GM18502 (cell line): ENCODE results near the gene SYNE1.
"Not testable (repeated sequence)": the region's sequence is repeated elsewhere in the genome, so short reads cannot be mapped to it uniquely, and the experiment has no call there.

Source experiments
- ATAC-seq: cut with Tn5 transposase; IDR thresholded peaks from one replicate; pipeline ENCODE4 v1.9.1; 2021; ENCODE audit warnings: mild to moderate bottlenecking; ENCODE audit not compliant: unreplicated experiment, poor library complexity

Gene SYNE1

GRCh38 chr6:152334555-152334954 lies 302.6 kb downstream of the SYNE1 start:
- ATAC-seq, result no peak

DNA sequence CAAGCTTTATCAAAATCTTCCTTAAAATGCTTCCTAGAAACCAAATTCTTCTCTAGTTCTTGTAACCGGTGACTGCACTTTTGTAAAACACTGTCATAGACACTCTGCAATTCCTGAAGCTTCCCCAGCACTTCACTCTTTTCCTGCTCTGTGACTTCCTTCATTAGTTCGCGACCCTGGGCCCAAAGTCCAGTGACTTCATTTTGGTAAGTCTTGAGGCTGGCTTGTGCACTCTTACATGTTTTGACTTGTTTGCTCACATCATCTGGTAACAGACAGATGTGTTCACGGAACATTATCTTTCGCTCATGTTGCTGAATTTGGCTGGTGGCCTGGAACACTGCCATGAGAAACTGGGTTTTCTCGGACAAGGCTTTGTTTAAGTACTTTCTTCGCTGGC lies 306.2 kb downstream of the SYNE1 start:
- no peak for ATAC-seq

- no peak for ATAC-seq
These were observed 307.3 kb downstream of the SYNE1 start for GRCh38 chr6:152329638-152330448.

- ATAC-seq, result not testable (repeated sequence)
These were observed 309.0 kb downstream of the SYNE1 start for GRCh38 chr6:152328200-152328599.

DNA sequence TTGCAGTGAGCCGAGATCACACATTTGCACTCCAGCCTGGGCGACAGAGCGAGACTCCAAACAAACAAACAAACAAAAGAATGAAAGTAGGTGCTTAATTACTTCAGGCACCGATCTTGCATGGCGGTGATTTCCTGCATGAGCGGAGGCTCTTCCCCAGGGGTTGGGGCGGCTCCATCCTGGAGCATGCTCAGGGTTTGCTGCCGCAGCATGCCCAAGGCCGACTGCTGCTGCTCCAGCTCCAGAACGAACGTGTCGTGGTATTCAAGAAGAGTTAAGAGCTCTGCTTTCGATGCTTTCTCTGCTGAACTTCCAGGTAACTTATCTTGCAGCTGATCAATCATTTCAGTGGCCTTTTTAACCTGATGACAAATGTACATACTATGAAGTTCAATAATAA lies 313.8 kb downstream of the SYNE1 start:
- no peak for ATAC-seq

DNA sequence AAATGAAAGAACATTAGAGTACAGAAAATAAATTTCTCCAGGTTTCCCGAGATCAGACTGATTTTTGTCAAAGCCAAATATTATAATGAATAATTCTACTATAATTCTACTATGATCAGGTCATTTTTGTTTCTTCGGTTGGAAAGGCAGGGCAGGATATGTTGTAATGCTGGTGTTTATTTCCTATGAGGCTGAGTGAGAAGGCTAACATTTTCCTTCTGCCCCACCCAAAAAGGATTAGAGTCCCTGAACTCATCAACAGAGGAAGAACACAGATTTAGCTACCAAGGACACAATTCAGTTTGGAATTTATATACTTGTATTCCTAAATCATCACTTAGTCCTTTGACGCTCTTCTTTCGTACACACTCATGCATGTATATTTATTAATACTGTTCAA lies 318.9 kb downstream of the SYNE1 start:
- ATAC-seq, result no peak

- ATAC-seq, result no peak
These were observed 321.1 kb downstream of the SYNE1 start for GRCh38 chr6:152316024-152316423.

- ATAC-seq, result no peak
These were observed 322.7 kb downstream of the SYNE1 start for GRCh38 chr6:152314483-152314832.

GRCh38 chr6:152313542-152314482 lies 323.4 kb downstream of the SYNE1 start:
- no peak for ATAC-seq

DNA sequence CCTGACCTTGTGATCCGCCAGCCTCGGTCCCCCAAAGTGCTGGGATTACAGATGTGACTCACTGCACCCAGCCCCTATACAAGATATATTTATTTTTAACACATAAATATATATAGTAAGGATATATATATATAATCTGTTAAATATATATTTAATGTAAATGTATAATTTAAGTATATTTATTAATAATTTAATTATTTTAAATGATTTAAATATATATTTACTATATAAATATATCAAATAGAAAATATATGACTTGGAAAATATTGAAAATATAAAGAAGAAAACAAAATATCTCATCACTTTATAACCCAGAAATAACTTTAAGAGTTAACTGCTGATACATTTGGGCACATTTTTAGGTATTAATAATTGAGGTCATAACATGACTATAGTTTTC lies 324.7 kb downstream of the SYNE1 start:
- ATAC-seq, result no peak

GRCh38 chr6:152310371-152310954 lies 326.7 kb downstream of the SYNE1 start:
- no peak for ATAC-seq

- peak; percentile 76 for ATAC-seq
These were observed 327.5 kb downstream of the SYNE1 start for GRCh38 chr6:152309648-152310047.

GRCh38 chr6:152309006-152309405 lies 328.2 kb downstream of the SYNE1 start:
- ATAC-seq, result no peak

DNA sequence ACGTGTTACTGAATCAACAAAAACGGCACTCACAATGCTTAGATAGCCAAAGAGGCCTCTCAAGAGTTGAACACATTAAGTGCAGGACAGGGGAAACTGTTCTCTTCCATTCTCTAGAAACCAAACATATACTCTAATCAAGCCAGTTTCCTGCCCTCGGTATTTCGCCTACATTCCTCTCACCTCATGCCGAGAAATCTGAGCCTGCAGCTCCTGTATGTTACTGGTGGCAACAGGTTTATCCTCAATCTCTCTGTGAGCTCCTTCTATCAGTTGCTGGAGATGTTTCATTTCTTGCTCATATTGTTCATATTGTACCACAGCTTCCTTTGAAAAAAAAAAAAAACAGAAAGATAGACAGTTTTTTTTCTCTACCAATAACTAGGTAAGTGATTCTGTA lies 328.9 kb downstream of the SYNE1 start:
- no peak for ATAC-seq

DNA sequence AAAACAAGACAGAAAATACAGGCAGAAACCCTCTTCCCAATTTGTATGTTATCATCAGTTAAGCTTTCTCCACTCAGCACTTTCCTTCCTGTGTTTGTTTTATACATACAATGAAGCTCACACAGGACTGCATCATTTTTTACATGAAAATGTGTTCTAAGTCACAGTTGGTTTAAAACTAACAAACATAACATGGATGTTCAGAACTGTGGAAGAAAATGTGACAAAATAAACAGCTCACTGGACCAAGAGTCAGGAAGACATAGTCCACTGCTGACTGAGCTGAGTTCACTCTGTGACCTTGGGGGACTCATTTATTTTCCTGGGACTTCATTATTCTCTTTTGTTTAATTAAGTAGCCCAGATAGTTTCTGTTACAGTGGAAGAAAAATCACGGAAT lies 331.5 kb downstream of the SYNE1 start:
- ATAC-seq, result no peak

DNA sequence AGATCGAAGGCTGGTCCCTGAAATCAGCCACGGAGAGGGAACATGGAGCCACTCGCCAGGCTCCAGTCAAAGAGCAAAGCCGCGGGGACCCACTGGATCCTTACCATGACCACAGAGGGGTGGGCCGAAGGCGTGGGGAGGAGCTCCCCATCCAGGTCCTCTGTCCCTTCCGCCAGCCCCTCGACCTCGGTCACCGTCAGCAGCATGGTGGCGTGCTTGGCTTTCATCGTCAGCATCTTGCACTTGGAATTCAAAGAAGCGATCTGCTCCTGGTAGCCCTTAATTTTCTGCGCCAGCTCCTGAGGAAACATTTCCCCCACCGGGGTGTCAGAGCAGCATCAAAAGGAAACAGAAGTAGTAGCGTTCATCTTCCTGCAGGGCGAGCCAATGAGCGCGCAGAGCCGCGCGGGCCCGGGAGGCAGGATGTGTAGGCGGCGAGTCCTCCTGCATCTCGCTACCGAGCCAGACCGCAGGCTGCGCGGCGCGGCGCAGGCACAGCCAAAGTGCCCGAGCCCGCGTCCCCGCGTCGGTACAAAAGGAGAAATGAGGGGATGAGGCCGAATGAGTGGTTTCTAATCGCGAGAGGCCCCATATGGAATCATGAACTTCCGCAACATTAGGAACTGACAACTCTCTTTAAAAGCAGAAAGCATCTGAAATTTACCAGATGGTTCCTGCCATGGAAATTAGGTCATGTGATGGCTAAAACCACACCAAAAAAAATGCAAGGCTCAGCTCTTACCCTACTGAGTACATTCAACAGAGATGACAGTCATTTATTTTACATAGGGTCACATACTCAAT lies 335.2 kb downstream of the SYNE1 start:
- peak; percentile 92 for ATAC-seq

DNA sequence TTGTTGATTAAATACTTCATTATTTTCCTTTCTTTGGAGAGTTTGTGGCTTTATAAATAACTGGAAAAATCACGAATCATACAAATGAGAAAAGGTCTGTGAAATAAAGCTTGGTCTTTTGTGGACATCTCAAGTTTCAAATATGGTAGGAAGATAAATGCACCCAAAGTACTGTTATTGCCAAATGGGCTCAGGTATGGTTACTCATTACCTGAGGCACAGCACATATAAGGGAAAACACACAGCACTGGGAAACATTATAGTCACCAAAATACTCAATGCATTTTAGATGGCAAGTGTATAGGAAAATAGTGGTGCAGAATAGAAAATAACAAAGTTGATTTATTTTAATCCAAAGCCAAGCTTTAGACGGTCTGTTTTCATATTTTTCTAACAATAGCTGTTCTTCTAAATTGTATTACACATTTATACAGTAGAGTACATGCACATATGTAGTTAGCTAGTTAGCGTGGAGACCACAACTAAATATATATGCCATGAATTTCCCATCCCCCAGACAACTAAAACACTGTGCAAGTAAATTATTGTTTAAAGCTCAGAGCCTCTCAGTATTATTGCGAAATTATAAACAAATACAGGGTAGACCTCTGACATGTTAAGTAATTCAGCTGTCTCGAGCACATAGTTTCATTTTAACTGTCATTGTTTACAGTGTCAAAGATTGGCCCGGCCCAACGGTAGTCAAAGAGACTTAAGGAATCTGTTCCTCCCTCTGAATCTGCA lies 336.0 kb downstream of the SYNE1 start:
- ATAC-seq, result peak; percentile 32

- ATAC-seq, result no peak
These were observed 336.6 kb downstream of the SYNE1 start for GRCh38 chr6:152300517-152300916.

GRCh38 chr6:152298848-152299735 lies 338.1 kb downstream of the SYNE1 start:
- no peak for ATAC-seq
